ENCODE data around the gene SLC25A48.

The SLC25A48 gene, protein sequence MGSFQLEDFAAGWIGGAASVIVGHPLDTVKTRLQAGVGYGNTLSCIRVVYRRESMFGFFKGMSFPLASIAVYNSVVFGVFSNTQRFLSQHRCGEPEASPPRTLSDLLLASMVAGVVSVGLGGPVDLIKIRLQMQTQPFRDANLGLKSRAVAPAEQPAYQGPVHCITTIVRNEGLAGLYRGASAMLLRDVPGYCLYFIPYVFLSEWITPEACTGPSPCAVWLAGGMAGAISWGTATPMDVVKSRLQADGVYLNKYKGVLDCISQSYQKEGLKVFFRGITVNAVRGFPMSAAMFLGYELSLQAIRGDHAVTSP

DNA sequence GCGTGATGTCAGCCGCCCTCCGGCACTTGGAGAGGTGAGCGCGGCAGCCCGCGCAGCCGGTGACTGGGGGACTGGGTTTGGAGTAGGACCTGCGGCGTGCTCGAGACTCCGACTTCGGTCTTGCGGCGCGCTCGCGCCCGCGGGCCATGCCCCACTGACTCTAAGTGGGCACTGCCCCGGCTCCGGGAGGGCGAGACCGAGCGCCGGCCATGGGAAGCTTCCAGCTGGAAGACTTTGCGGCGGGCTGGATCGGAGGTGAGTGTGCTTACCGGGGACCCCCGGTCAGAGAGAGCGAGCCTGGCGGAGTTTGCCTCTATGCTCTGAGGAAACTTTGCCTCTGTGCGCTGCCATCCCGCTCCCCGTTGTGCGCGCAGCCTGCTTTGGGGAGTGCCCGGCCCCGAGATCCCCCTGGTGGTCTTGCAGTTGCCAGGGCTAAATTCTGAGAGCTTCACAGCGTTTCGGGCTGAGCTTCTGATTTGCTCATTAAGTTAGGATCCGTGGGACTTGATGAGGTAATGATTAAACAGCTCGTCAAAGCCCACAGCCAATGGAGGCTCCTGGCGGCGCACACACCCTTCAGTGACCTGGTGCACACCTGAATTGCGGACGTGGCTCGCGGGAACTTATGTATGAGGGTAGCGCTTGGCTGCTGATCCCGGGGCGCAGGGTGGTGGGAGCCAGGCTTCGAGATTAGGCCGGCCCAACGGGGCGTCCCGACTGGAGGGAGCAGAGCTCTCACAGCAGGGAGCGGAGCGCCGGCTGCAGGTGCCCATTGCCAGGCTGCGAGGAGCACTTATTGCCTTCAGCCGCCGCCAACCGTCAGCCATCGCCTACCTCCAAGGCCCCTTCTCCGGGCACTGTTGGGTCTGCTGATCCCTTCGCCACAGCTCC is at the start of gene SLC25A48:
Gene SLC25A48, plus strand, starts transcription at position 25 of the 891 bp plus-strand sequence. Its CDS starts 185 bp downstream, at position 210.
- DNase-seq (ENCODE audit: low read depth in 2 of 2): peak; percentile 3 to 43

DNA sequence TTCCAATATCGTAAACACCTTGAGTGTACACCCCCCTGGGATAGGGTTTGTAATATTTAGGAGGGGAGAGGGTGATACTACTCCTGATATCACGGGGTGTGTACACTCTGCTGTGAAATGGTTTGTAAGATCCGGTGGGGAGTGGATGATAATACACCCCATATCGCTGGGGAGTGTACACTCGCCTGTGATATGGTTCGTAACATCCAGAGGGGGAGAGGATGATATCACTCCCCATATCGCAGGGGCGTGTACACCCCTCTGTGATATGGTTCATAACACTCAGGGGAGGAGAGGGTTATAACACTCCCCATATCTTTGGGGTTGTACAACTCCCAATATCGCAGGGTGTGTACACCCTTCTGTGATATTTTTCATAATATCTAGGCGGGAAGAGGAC is 33.8 kb upstream of the SLC25A48 start:
- DNase-seq (ENCODE audit: low read depth in 2 of 2): no peak

DNA sequence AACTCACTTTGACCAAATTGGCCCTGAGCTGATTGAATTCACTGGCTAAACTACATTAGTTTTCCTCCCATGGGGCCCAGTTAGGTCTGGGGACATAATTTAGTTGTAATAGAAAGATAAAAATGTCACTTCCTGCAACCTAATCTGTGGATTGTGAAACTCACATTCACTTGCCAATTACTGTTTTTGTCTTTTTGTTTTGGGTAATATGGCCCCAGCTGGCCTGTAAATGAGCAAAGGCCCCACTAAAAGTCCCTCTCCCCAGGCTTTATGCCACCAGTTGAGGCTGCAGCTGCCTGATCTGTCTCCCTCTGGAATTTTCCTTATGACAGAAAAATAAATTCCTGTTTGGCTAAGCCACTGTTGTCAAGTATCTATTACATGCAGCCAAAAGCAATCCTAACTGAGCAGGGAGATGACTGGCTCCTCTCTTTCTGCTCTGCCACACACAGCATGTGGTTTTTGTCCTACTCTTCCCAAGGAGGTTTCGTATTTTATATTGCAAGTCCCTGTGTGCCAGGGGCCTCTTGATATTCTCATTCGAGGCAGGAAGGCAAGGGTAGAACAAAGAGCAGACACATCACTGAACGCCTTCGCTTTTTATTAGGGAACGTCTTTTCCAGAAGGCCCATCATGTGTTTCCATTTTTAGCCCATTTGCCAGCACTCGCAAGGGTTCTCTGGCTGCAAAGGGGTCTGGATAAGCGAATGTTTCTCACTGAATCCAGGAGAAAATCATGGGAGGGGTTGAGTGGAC is 24.1 kb upstream of the SLC25A48 start:
- no peak for DNase-seq (ENCODE audit: low read depth in 2 of 2)

DNA sequence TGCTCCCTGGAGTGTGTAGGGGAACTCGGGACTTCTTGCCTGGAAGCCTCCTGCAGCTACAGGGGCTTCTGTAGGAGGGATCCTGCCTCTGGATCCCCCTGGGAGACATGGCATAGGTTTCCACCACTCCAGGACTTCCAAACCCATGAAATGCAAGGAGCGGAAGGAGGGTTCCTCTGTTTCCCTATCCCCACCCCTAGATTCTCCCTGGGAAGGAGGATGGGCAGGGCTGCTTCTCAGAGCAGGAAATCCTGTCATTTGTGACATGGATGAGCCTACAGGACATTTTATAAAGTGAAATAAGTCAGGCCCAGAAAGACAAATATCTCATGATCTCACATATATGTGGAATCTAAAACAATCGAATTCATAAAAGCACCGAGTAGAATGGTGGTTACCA is 23.5 kb upstream of the SLC25A48 start:
- DNase-seq (ENCODE audit: low read depth in 2 of 2): no peak

DNA sequence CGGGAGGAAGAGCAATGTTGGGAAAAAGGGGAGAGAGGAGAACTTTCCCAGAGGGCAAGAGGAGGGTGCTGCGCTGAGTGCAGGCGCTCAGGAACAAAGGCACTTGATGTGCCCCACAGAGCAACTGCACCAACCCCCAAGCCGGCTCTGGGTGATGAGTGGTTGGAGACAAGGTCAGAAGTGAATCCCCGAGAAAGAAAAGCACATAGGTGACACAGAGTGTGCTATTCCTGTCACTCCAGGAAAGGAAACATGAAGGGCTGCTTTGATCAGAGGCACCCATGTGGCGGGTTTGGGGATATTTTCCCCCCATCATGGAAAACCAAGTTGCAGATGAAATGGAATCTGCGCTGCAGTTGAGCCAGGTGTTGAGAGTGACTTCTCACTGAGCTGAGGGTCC is 20.7 kb upstream of the SLC25A48 start:
- DNase-seq (ENCODE audit: low read depth in 2 of 2): no peak

DNA sequence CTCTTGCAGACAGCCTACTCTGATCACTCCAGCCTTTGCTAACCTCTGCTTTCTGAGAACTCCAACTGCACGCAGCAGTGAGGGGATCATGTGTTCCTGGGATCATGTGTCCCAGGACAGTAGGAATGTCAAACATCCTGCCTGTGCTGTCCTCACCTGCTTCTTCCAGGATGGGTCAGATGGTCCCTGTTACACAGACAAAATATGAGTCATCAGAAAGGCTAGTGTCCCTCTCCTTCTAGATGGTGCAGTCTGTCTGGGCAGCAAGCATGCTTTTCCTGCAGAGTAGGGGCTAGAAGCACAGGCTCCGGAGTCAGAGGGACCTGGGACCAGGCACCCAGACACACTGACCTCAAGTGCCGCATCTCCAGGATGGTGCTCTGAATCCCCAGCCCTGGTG is 20.1 kb upstream of the SLC25A48 start:
- DNase-seq (ENCODE audit: low read depth in 2 of 2): no peak

DNA sequence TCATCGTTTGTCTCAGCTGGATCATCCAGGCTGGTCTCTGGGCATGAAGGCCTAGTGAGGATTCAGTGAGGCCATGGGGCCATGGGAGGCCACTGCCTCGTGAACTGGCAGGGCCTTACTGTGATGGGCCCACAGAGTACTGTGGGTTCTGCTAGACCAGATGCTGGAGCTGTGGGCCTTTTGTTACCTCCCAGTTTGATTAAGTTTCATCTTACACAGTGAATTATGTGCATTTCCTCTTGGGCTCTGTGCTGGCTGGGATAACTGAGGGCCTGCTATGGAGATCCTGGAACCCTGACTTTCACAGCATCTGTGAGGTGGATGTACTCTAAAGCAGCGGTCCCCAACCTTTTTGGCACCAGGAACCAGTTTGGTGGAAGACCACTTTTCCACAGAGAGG is 19.7 kb upstream of the SLC25A48 start:
- DNase-seq (ENCODE audit: low read depth in 2 of 2): no peak

DNA sequence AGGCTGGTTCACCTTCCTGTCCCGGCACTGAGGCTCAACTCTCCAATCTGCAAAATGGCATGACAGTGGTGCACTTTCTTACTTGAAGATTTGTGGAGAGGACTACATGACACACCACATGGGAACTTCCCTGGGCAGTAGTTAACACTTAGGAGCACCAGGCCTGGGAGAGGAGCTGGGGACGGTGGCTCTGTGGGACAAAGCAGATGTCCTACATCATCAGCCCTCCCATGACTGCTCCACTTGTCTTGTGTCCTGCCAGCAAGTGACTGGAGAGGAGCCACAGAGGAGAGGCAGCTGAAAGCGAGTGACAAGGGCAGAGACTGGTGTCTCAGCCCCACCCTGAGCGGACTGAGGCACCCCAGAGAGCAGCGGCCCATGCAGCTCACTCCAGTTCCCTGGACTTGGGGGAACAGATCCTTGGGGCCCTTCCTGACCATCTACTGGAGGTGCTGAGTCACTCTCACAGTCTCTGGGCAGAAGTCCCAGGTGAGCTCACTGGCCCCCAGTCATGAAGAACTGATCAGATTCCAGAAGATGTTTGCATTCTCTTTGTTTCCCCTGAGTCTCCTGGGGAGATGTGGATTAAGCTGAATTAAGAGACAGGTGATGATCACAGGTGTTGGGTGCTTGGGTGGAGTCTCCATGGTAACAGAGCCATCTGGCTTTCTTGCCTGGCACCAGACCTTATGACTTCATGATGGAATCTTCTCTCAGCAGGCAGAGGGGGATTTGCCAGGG is 13.2 kb upstream of the SLC25A48 start:
- no peak for DNase-seq (ENCODE audit: low read depth in 2 of 2)

DNA sequence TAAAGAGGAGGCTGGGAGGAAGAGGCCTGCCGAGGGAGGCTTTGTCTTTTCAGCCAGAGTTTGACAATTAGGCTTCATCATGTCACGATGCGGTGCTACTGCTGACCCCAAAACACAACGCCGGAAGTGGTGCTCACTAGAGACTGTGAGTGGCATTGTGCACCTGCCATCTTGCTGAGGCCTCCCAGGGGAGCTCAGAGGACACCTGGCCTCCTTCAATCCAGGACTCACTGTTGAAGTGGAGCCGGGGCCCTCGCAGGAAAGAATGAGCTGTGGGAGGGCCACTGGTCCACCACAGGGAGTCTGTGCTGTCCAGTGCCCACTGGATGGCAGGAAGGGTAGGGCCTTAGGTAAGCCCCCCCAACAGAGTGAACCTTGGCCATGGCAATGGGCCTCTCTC is 12.7 kb upstream of the SLC25A48 start:
- DNase-seq (ENCODE audit: low read depth in 2 of 2): no peak

DNA sequence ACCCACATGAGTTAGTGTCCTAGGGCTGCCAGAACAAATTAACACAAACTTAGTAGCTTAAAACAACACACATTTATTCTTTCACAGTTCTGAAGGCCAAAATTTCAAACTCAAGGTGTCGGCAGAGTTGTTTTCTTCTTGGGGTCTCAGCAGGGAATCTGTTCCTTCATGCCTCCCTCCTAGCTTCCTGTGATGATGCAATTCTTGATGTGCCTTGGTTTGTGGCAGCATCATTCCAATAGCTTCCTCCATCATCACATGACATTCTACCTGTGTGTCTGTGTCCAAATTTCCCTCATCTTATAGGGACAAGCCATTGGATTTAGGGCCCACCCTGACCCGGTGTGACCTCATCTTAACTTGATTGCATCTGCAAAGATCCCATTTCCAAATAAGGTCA is 12.2 kb upstream of the SLC25A48 start:
- DNase-seq (ENCODE audit: low read depth in 2 of 2): no peak

DNA sequence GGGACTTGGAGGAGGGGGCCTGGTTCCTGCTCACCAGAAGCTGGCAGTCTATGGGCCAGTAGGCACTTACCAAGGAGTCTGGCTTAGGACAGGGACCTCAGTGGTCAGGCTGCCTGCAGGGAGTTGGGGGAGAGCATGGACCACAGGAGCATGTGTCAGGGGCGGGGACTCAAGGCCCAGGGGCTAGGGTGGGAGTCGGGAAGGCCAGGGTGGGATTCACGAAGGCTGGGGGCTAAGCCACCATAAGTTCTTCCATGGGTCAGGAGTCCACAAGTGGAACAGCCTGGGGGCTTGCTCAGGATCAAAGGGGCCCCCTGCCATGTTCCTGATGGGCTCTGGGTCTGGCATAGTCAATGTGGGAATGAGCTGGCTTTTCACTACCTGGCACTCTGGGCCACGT is 11.5 kb upstream of the SLC25A48 start:
- no peak for DNase-seq (ENCODE audit: low read depth in 2 of 2)

DNA sequence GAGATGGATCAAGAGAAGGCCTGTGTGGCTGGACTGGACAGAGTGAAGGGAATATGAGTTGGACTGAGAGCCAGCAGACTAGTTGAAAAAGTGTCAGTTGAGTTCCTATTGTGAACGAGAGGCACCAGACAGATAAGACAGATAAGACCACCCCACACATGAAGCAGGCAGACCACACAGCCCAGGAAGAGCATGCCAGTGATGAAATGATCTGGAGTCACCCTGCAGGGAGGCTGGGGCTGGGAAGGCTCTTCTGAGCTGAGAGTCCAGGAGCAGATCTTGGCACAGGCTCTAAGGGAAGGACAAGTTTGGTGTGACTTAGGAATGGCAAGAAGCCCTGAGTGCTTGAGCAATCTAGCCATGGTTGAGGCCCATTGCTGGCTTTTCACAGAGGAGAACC is 10.6 kb upstream of the SLC25A48 start:
- DNase-seq (ENCODE audit: low read depth in 2 of 2): no peak

DNA sequence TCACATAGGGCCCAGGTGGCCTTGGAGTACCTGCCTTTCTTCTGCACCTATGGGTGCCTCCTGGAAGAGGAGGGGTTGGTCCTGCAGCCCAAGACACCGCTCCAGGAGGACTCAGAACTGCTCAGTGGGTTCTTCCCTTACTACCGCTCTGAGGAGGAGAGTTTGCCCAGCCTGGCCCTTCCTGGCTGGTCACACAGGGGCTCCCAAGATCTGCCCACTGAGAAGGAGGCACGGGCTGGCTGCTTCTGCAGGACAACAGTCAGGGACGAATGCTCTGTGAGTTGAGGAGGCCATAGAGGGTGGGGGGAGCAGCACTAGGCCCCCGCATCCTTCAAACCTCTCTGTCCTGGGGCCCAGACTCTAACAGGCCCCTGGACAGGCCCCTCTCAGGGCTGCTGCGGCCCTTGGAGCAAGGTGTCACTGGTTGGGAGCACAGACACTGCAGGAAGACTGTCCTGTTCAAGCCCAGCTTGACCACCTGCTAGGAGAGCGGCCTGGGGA is 9.9 kb upstream of the SLC25A48 start:
- no peak for DNase-seq (ENCODE audit: low read depth in 2 of 2)

DNA sequence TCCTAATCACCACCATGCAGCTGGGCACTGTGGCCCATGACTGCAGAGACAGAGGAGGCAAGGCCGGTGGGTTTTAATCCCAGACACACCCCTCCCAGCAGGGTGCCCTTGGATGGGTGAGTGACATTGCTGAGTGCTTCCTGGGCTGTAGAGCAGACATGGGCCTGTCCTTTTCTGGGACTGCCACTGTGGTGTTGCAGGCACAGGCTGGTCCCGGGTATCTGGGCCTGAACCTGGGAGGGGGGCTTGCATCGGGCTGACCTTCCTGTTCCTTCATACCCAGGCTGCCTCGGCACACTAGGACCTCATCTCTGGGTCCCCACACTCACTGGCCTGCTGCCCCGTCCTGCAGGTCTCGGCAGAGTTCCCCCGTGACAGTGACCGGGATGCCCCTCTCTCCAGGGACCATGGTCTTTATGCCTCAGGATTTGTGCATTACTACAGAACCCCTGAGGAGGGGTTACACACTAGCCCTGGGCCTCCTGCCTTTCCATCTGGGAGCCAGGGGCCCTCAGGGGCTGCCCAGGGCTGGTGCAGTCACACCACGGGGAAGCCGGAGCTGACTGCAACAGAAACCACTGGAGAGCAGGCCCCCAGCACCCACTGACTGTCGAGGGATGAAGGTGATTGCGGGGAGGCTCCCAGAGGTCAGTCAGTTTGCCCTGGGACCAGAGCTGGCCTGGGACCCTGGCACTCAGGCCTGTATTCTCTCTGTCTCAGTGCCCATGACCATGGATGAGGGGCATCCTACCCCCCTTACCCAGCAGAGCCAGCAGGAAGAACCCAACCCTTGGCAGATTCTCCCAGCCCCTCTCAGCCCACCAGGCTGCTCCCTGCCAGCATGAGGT is 8.9 kb upstream of the SLC25A48 start:
- no peak for DNase-seq (ENCODE audit: low read depth in 2 of 2)

DNA sequence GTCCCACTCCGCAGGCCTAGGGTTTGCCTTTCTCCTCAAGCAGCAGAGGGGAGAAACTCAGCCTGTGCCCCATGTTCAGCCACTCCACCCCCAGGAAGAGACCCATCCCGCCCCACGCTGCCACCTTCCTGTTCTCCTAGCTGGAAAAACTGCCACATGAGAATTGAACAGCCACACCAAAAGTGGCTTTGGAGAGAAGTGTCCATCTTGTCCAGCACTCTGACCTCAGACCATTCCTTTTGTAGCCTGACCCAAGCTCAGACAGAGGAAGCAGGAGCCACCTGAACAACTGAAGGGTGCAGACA is 8.3 kb upstream of the SLC25A48 start:
- DNase-seq (ENCODE audit: low read depth in 2 of 2): no peak

DNA sequence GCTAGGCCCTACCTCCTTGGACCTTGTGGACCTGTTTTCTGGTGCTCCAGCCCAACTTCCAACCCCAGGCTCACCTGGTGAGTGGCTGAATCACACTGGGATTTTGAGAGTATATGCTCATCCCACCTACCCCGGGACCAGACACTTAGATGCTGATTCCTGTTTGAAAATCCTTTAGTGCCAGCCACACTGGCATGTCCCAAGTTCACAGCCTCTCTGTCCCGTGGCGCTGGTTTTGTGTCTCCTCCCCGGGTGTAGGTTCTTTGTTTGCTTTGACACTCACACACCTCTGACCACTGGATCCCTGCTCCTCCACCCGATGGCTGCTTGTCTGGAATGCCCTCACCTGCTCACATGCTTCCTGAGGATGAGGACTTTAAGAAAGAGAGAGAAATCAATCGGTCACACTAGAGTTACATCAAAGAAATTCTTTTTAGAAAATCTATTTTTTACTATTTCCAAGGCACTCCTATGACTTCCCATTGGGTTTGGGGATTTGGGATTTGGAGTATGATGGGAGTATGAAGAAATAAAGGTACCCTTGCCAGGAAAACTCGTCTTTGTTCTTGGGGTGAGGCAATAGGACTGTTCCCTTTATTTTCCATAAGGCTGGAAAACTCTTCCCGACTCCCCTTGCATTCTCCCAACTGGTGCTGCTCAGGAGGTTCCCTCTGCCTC is 7.3 kb upstream of the SLC25A48 start:
- no peak for DNase-seq (ENCODE audit: low read depth in 2 of 2)

DNA sequence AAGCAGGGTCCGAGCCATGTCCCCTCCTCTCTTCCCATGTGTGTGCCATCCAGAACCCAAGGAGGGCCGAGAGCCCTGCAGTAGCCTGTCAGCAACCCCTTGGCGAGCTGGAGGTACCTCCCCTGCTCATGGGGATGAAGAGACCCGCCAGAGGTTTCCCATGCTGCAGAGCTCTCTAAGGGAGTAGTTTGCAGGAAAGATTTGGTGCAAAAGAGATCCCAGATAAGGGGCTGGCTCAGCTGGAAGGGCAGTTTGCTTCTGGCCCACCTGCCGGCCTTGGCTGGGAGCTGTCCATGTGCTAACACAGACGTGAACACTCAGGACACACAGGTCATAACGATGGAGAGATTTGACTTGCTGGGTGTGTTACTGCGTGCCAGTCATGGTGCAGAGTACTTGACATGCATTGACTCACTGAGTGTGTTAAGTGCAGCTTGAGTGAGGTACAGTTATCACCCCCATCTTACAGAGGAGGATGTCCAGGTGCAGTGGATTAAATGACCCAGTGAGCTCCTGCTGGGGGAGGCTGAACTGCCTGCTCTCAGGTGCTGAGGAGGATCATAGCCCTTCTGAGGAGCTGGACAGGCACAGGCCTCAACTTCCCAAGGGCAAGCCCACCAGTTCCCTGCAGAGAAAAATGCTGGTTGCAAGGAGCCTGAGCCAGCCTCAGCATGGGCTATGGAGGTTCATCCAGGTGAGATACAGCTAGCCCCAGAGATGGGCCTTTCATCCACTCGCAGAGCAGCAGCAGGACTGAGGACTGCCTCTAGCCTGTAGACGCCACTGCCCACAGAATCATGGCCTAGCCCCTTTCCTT is 6.3 kb upstream of the SLC25A48 start:
- DNase-seq (ENCODE audit: low read depth in 2 of 2): no peak

DNA sequence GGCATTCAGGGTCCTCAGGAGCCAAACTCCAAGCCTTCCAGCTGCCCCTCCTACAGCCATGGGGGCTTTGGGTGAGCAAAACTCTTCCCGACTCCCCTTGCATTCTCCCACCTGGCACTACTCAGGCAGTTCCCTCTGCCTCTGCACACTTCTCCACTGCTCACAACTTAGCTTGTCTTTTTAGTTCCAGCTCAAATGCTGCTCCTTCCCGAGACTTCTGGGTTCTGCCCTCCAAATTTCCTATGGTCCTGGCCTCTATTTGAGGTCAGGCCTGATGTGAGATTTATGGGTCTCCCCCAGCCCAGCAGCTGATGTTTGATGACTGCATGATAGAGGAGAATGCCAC is 5.7 kb upstream of the SLC25A48 start:
- DNase-seq (ENCODE audit: low read depth in 2 of 2): no peak

DNA sequence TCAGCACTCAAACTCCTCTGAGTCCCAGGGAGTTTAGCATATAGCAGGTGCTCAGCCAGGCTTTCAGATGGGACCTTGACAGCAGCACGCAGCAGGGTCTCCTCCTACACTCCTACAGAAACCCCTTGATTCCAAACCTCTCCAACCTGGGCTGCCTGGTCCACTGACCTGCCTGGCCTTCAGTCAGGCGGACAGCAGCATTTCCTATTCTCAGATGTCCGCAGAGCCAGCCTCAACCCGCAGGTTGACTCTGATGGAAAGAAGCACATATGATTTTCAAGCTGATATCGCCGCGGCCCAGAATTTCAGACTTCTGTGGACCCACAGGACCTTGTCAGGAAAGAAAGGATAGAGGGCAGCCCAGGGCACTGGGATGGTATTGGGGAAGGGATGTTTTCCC is 5.3 kb upstream of the SLC25A48 start:
- DNase-seq (ENCODE audit: low read depth in 2 of 2): no peak
